ENCODE results near the gene PRUNE1. TPM values are rescaled to one million over a fixed set of nuclear protein-coding genes. Genes with fewer than 3 reads are reported as not detected.

The PRUNE1 gene
- total RNA-seq, 1 experiment from 2014 or later, result 24.3 TPM

DNA sequence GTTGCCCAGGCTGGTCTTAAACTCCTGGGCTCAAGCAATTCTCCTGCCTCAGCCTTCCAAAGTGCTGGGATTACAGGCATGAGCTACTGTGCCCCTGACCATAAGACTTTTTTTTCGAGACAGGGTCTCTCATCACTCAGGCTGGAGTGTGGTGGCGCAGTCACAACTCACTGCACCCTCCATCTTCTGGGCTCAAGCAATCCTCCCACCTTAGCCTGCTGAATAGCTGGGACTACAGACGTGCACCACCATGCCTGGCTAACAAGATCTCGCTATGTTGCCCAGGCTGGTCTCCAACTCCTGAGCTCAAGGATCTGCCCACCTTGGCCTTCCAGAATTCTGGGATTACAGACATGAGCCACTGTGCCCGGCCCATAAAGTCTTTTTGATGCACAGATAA, 41.2 kb downstream of the PRUNE1 start:
- Histone ChIP-seq H3K4me3 (ENCODE audit: low read depth, low read length) (no peak overlapping the region), H3K4me1 (peaks cover 4% of the 10 kb centered on the region), H3K27me3 (replicated peaks; ENCODE audit: control insufficient read depth, insufficient read depth, low read length) (no peaks in the 10 kb centered on the region), H3K9me3 (no peaks in the 10 kb centered on the region), H3K36me3 (ENCODE audit: control insufficient read depth, insufficient read depth, low read length) (peaks cover 6% of the 10 kb centered on the region; the same call in 1 of the 2 replicates)
- no TSS peak for BruUV-seq (replicated peaks)
- intact Hi-C loops (cut with micrococcal nuclease; ENCODE audit: unreplicated experiment), result no loop called here
- ChIA-PET CTCF (interaction anchor here (0.6 to 0.9 kb wide), 3 partner anchors 22 to 234 kb away, joined by 3 read pairs; no protein-coding TSS in a partner anchor), POLR2A (no interaction called here)
- Mint-ChIP-seq H3K4me3 (ENCODE audit: unreplicated experiment) (peak overlapping the region; percentile 81), H3K9me3 (ENCODE audit: unreplicated experiment) (no peaks in the 10 kb centered on the region), H3K27me3 (ENCODE audit: insufficient read depth, unreplicated experiment) (no peaks in the 10 kb centered on the region), H3K4me1 (ENCODE audit: low read depth, unreplicated experiment) (no peaks in the 10 kb centered on the region), H3K27ac (ENCODE audit: unreplicated experiment) (no peak overlapping the region), H3K36me3 (ENCODE audit: insufficient read depth, unreplicated experiment) (peaks cover 57% of the 10 kb centered on the region)
- TF ChIP-seq, protein P1, sequence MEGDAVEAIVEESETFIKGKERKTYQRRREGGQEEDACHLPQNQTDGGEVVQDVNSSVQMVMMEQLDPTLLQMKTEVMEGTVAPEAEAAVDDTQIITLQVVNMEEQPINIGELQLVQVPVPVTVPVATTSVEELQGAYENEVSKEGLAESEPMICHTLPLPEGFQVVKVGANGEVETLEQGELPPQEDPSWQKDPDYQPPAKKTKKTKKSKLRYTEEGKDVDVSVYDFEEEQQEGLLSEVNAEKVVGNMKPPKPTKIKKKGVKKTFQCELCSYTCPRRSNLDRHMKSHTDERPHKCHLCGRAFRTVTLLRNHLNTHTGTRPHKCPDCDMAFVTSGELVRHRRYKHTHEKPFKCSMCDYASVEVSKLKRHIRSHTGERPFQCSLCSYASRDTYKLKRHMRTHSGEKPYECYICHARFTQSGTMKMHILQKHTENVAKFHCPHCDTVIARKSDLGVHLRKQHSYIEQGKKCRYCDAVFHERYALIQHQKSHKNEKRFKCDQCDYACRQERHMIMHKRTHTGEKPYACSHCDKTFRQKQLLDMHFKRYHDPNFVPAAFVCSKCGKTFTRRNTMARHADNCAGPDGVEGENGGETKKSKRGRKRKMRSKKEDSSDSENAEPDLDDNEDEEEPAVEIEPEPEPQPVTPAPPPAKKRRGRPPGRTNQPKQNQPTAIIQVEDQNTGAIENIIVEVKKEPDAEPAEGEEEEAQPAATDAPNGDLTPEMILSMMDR (IDR thresholded peaks at IDR 0.05; ENCODE audit: insufficient read depth in 1 of 2, low read depth in 1 of 2, low read length in 1 of 2, severe bottlenecking in 1 of 2, unreplicated experiment in 1 of 2), result no peak
- DNase-seq, result no peak

DNA sequence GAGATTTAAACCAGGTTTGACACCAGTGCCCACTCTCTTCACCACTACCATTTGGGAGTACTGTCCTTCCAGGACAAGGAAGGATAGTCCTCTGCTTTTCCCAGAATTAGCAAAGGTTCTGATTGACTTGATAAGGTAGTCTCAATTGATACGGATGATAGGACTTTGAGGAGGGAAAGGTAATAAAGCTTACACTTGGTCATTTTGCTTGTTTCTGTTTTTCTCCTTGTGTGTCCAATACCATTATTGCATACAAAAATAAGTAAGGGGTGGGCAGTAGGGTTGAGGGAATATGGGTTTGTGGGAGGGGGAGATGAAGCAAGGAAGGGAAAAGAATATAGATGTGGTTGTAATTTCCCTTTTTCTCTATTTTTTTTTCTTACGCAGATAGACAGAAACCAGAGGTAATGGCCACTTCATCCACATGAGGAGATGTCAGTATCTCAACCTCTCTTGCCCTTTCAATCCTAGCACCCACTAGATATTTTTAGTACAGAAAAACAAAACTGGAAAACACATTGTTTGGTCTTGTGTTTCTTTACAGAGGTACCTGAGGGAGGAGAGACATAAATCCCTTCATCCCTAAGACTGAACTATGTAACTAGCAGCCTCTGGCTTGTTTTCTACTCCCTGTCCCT, 41.9 kb downstream of the PRUNE1 start:
- Histone ChIP-seq H3K4me1 (peaks cover 4% of the 10 kb centered on the region), H3K36me3 (ENCODE audit: control insufficient read depth, insufficient read depth, low read length) (peaks cover 6% of the 10 kb centered on the region), H3K9me3 (no peaks in the 10 kb centered on the region), H3K27me3 (replicated peaks; ENCODE audit: control insufficient read depth, insufficient read depth, low read length) (no peaks in the 10 kb centered on the region), H3K4me3 (ENCODE audit: low read depth, low read length) (no peak overlapping the region)
- CTCF ChIA-PET, result interaction anchor here (0.9 kb wide), 2 partner anchors 22 to 37 kb away, joined by 3 read pairs; no protein-coding TSS in a partner anchor
- Mint-ChIP-seq H3K27me3 (ENCODE audit: insufficient read depth, unreplicated experiment) (no peaks in the 10 kb centered on the region), H3K36me3 (ENCODE audit: insufficient read depth, unreplicated experiment) (peaks cover 64% of the 10 kb centered on the region), H3K4me3 (ENCODE audit: unreplicated experiment) (no peak overlapping the region), H3K27ac (ENCODE audit: unreplicated experiment) (no peak overlapping the region), H3K4me1 (ENCODE audit: low read depth, unreplicated experiment) (peaks cover 4% of the 10 kb centered on the region), H3K9me3 (ENCODE audit: unreplicated experiment) (no peaks in the 10 kb centered on the region)
- no peak for DNase-seq
- intact Hi-C loops (cut with micrococcal nuclease; ENCODE audit: unreplicated experiment), result no loop called here
- BruUV-seq (replicated peaks), result no TSS peak
- POLR2A ChIA-PET, result no interaction called here
- TF ChIP-seq, protein P1 (IDR thresholded peaks at IDR 0.05; ENCODE audit: insufficient read depth in 1 of 2, low read depth in 1 of 2, low read length in 1 of 2, severe bottlenecking in 1 of 2, unreplicated experiment in 1 of 2), result no peak

DNA sequence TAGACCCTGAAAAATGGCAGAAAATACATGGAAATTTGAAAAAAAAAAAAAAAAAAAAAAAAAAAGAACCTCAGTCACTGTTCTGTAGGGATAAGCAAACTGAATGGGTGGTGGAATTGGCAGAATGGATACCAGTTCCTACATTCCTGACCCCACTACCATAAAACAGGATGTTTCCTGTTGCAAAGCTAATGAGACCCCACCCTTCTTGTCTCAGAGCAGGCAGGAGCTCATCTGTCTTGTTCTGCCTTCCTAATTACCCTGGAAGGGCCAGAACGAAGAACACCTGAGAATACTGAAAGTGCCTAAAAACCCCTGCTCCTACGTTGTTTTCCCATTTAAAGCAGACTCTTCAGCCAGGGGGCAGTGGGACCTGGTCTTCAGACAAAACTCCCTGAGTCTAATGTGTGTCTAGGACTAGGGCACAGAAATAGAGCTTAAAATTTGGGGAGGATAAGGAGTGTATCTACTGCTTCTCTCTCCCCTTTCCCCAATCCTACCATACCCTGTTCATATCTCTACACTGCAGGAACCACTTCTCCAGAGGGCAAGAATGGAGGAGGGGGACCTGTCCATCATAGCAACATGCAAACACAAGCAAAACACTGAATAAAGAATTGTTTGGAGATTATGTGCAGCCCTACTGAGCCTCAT, 43.2 kb downstream of the PRUNE1 start:
- Histone ChIP-seq H3K4me3 (ENCODE audit: low read depth, low read length) (no peak overlapping the region), H3K36me3 (ENCODE audit: control insufficient read depth, insufficient read depth, low read length) (peaks cover 11% of the 10 kb centered on the region), H3K9me3 (no peaks in the 10 kb centered on the region), H3K27me3 (replicated peaks; ENCODE audit: control insufficient read depth, insufficient read depth, low read length) (no peaks in the 10 kb centered on the region), H3K4me1 (peaks cover 13% of the 10 kb centered on the region)
- Mint-ChIP-seq H3K27ac (ENCODE audit: unreplicated experiment) (peak overlapping the region; percentile 19), H3K27me3 (ENCODE audit: insufficient read depth, unreplicated experiment) (no peaks in the 10 kb centered on the region), H3K4me1 (ENCODE audit: low read depth, unreplicated experiment) (peaks cover 17% of the 10 kb centered on the region), H3K9me3 (ENCODE audit: unreplicated experiment) (no peaks in the 10 kb centered on the region), H3K4me3 (ENCODE audit: unreplicated experiment) (no peak overlapping the region), H3K36me3 (ENCODE audit: insufficient read depth, unreplicated experiment) (peaks cover 73% of the 10 kb centered on the region)
- no TSS peak for BruUV-seq (replicated peaks)
- ChIA-PET POLR2A (interaction anchor here (0.6 kb wide), 1 partner anchor 121 kb away, joined by 3 read pairs; no protein-coding TSS in a partner anchor), CTCF (no interaction called here)
- no peak for DNase-seq
- TF ChIP-seq, protein P1 (IDR thresholded peaks at IDR 0.05; ENCODE audit: insufficient read depth in 1 of 2, low read depth in 1 of 2, low read length in 1 of 2, severe bottlenecking in 1 of 2, unreplicated experiment in 1 of 2), result no peak
- intact Hi-C loops (cut with micrococcal nuclease; ENCODE audit: unreplicated experiment), result no loop called here

All from Caco-2 (cell line).